Measurements from ENCODE around the gene DOC2B.

DNA sequence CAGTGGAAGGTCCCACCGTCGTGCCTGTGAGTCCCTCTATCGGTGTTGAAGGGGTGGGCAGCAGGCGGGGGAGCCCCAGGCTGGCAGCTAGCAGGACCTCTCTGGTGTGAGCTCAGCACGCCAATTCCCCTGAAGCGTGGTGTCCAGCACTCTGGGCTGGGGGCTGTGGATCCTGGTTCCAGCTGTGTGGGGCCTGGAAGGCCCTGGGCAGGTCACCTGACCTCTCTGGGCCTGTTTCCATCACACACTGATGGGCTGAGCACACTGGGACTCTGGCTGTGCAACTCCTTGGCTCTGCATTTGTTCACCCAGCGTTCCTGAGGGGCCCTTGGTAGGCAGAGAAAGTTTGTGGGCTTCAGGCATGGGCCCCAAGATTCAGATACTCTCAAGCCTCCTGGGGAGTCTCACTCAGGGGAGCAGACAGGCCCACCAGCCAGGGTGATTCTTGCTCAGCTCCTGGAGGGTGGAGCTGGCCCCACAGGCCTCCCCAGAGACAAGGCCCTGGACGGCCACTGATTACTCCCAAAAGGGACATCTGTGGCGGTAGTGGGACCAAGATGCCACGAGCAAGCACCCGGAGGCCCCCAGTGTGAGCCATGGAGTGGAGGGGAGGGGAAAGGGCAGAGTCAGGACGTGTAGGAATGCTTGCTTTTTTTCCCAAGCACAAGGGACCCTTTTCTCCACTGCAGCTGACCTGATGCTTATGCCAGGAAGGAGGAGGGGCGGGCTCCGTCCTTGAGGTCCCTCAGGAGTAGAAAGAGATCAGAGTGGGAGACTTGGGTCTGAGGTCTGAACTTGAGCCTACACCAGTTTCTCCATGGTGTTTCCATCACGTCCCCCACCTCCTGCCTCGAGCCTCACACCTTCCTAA, 35.5 kb downstream of the DOC2B start:
- TF ChIP-seq, protein P1, sequence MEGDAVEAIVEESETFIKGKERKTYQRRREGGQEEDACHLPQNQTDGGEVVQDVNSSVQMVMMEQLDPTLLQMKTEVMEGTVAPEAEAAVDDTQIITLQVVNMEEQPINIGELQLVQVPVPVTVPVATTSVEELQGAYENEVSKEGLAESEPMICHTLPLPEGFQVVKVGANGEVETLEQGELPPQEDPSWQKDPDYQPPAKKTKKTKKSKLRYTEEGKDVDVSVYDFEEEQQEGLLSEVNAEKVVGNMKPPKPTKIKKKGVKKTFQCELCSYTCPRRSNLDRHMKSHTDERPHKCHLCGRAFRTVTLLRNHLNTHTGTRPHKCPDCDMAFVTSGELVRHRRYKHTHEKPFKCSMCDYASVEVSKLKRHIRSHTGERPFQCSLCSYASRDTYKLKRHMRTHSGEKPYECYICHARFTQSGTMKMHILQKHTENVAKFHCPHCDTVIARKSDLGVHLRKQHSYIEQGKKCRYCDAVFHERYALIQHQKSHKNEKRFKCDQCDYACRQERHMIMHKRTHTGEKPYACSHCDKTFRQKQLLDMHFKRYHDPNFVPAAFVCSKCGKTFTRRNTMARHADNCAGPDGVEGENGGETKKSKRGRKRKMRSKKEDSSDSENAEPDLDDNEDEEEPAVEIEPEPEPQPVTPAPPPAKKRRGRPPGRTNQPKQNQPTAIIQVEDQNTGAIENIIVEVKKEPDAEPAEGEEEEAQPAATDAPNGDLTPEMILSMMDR (IDR thresholded peaks at IDR 0.05; ENCODE audit: low read depth, low read length, poor library complexity, severe bottlenecking): no peak
- no peak for TF ChIP-seq EZH2phosphoT487 (IDR thresholded peaks at IDR 0.05; ENCODE audit: borderline replicate concordance, low read length)

All from DOHH2 (cell line).